ENCODE data around the gene ID3. TPM values are rescaled to one million over a fixed set of nuclear protein-coding genes. Genes with fewer than 3 reads are reported as not detected.
A peak's percentile ranks its signal among the peaks of the same experiment; 100 is the strongest.

The ID3 gene
- total and polyA plus RNA-seq, 4 donors = 349 to 603 (median 379) TPM

GRCh38 chr1:23578997-23579363, 19.7 kb upstream of the ID3 start:
- peak overlapping the region; percentile 73 to 94 for H3K27ac ChIP-seq (ENCODE audit: low read depth in 1 of 2, low read length in 2 of 2)
- H3K4me3 ChIP-seq (ENCODE audit: low read length in 2 of 2) = no peak overlapping the region
- DNase-seq (no peak), ATAC-seq (ENCODE audit: low FRiP score) (no peak)
- WGBS, 2 donors = 78 to 89% methylated on average over 6 of the region's 6 CpGs
- H3K36me3 ChIP-seq (ENCODE audit: control insufficient read depth in 1 of 2, insufficient read depth in 2 of 2, low read length in 1 of 2) = no peaks in the 10 kb centered on the region
- H3K27me3 ChIP-seq (ENCODE audit: control insufficient read depth in 1 of 2, insufficient read depth in 2 of 2, low read length in 1 of 2) = no peaks in the 10 kb centered on the region
- no peaks in the 10 kb centered on the region for H3K9me3 ChIP-seq (ENCODE audit: control insufficient read depth, low read length)
- intact Hi-C loops (cut with DNase I) = loop anchor here in 1 of 2 donors (5.0 kb wide), 1 partner anchor 53 kb away; no protein-coding TSS in a partner anchor
- peaks cover 2 to 15% of the 10 kb centered on the region in 2 donors for H3K4me1 ChIP-seq (ENCODE audit: control insufficient read depth in 1 of 2, insufficient read depth in 2 of 2, low read length in 2 of 2)

DNA sequence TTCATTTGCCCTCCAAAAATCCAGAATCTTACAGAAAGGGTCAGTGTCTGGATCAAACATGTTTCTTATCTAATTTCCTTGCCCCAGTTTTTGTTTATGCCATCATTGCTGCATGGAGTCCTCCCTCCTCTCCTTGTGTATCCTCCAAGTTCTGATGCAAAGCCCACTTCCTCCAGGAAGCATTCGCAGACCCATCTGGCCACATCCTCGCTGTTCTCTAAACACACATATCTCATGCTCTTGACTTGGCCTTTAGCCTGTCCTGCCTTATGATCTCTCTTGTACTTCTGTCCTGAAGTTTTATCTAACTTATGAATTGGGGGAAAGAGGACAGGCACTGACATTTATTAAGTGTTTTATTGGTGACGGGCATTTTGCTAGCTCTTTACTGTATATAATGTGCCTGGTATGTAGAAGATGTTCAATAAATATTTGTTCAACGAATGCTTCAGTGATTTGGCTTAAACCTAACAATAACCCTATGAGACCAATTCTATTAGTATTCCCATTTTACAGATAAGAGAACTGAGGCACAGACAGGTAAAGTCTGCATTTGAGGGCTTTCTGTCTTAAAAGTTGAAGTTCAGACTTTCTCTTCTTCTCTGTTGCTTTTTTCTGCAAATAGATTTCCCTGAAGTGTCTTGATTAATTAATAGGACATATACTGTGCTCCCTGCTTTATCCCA, 19.2 kb upstream of the ID3 start:
- no peaks in the 10 kb centered on the region for H3K36me3 ChIP-seq (ENCODE audit: control insufficient read depth in 1 of 2, insufficient read depth in 2 of 2, low read length in 1 of 2)
- 56% methylated on average over 4 of the region's 4 CpGs for WGBS, 2 donors
- DNase-seq = no peak
- peaks cover 2 to 15% of the 10 kb centered on the region in 2 donors for H3K4me1 ChIP-seq (ENCODE audit: control insufficient read depth in 1 of 2, insufficient read depth in 2 of 2, low read length in 2 of 2)
- ATAC-seq (ENCODE audit: low FRiP score) = no peak
- peak overlapping the region; percentile 94 for H3K27ac ChIP-seq (ENCODE audit: low read depth in 1 of 2, low read length in 2 of 2)
- no peak overlapping the region for H3K4me3 ChIP-seq (ENCODE audit: low read length in 2 of 2)
- intact Hi-C loops (cut with DNase I) = loop anchor here in 1 of 2 donors (5.0 kb wide), 1 partner anchor 54 kb away; no protein-coding TSS in a partner anchor
- H3K9me3 ChIP-seq (ENCODE audit: control insufficient read depth, low read length) = no peaks in the 10 kb centered on the region
- H3K27me3 ChIP-seq (ENCODE audit: control insufficient read depth in 1 of 2, insufficient read depth in 2 of 2, low read length in 1 of 2) = no peaks in the 10 kb centered on the region

- H3K4me1 ChIP-seq (ENCODE audit: control insufficient read depth in 1 of 2, insufficient read depth in 2 of 2, low read length in 2 of 2) = peaks cover 2 to 15% of the 10 kb centered on the region in 2 donors
These were observed 18.0 kb upstream of the ID3 start for GRCh38 chr1:23577056-23578004.

DNA sequence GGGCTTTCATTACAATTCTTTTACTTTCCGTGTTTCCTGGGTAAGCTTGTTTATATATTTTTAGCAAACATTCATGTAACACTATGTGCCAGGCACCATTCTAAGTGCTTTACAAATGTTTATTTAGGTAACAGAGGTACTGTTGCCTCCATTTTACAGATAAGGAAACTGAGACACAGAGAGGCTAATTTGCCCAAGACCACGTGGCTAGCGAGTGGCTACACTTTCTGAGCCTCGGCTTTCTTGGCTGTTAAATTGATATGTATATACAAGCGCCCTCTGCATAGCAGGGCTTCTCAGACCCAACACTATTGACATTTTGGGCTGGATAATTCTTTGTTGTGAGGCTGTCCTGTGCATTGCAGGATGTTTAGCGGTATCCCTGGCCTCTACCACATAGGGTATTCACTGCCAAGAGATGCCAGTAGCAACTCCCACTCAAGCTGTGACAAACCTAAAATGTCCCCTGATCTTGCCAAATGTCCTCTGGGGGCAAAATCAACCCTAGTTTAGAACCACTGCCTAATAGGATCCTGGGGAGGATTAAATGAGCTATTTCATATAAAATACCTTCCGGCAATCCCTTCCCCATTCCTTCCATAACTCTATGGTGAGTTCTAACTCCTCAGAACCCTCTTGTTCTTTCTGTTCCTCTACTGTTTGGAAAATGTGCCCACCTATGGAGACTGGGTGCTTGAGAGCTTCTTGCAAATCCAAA, 17.2 kb upstream of the ID3 start:
- Histone ChIP-seq H3K4me1 (ENCODE audit: control insufficient read depth in 1 of 2, insufficient read depth in 2 of 2, low read length in 2 of 2) (peaks cover 2 to 15% of the 10 kb centered on the region in 2 donors), H3K4me3 (ENCODE audit: low read length in 2 of 2) (peak overlapping the region in 1 of 2 donors; percentile 85), H3K27ac (ENCODE audit: low read depth in 1 of 2, low read length in 2 of 2) (peak overlapping the region; percentile 95 to 100), H3K27me3 (ENCODE audit: control insufficient read depth in 1 of 2, insufficient read depth in 2 of 2, low read length in 1 of 2) (no peaks in the 10 kb centered on the region), H3K9me3 (ENCODE audit: control insufficient read depth, low read length) (no peaks in the 10 kb centered on the region), H3K36me3 (ENCODE audit: control insufficient read depth in 1 of 2, insufficient read depth in 2 of 2, low read length in 1 of 2) (no peaks in the 10 kb centered on the region)
- WGBS, 2 donors = 11 to 14% methylated on average over 7 of the region's 7 CpGs
- intact Hi-C loops (cut with DNase I) = loop anchor here (1.0 to 5.0 kb wide), 3 partner anchors 14 to 56 kb away; partner anchors contain the start of gene ID3 (in 1 of the 2)
- DNase-seq (no peak), ATAC-seq (ENCODE audit: low FRiP score) (peak; percentile 9)

More at GRCh38 chr1:23577056-23578004, 18.0 kb upstream of the ID3 start:
- intact Hi-C loops (cut with DNase I) = loop anchor here (1.0 to 5.0 kb wide), 3 partner anchors 15 to 55 kb away; partner anchors contain the start of gene ID3 (in 1 of the 2)
- H3K4me3 ChIP-seq (ENCODE audit: low read length in 2 of 2) = peak overlapping the region in 1 of 2 donors; percentile 85
- no peaks in the 10 kb centered on the region for H3K9me3 ChIP-seq (ENCODE audit: control insufficient read depth, low read length)
- peak overlapping the region; percentile 95 to 100 for H3K27ac ChIP-seq (ENCODE audit: low read depth in 1 of 2, low read length in 2 of 2)
- no peaks in the 10 kb centered on the region for H3K36me3 ChIP-seq (ENCODE audit: control insufficient read depth in 1 of 2, insufficient read depth in 2 of 2, low read length in 1 of 2)
- H3K27me3 ChIP-seq (ENCODE audit: control insufficient read depth in 1 of 2, insufficient read depth in 2 of 2, low read length in 1 of 2) = no peaks in the 10 kb centered on the region
- WGBS, 2 donors = 1 to 2% methylated on average over 11 of the region's 11 CpGs
- ATAC-seq (ENCODE audit: low FRiP score) (peak; percentile 80), DNase-seq (peak in 1 of 2 donors; percentile 74)

GRCh38 chr1:23575226-23575810, 16.0 kb upstream of the ID3 start:
- ATAC-seq (ENCODE audit: low FRiP score) = no peak
- no peak for DNase-seq
- Histone ChIP-seq H3K27me3 (ENCODE audit: control insufficient read depth in 1 of 2, insufficient read depth in 2 of 2, low read length in 1 of 2) (no peaks in the 10 kb centered on the region), H3K9me3 (ENCODE audit: control insufficient read depth, low read length) (no peaks in the 10 kb centered on the region), H3K27ac (ENCODE audit: low read depth in 1 of 2, low read length in 2 of 2) (peak overlapping the region; percentile 71 to 95), H3K36me3 (ENCODE audit: control insufficient read depth in 1 of 2, insufficient read depth in 2 of 2, low read length in 1 of 2) (no peaks in the 10 kb centered on the region), H3K4me3 (ENCODE audit: low read length in 2 of 2) (no peak overlapping the region), H3K4me1 (ENCODE audit: control insufficient read depth in 1 of 2, insufficient read depth in 2 of 2, low read length in 2 of 2) (peaks cover 2 to 15% of the 10 kb centered on the region in 2 donors)
- intact Hi-C loops (cut with DNase I) = loop anchor here in 1 of 2 donors (5.0 kb wide), 1 partner anchor 57 kb away; no protein-coding TSS in a partner anchor
- 64 to 73% methylated on average over 5 of the region's 5 CpGs for WGBS, 2 donors

DNA sequence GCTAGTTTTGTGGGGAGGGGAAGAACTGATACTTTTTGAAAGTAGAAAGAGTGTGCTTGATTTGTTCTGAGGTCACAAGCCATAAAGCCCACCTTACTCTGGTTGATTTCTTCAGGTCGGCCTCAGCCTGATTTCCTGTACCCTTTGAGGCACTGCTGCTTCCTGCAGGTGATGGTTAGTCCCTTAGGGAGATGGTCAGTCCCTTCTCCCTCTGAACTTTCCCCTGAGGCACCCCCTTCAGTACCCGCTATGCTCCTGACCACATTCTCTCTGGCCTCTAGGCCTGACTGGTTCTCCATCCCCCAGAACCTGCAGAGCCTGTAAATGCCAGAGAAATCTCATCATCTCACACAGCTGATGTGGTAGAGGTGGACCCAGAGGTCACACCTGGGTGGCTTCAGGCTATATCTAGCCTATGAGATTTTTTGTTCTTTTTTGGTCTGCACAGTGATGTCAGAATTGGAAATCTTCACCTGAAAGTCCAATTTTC, 15.0 kb upstream of the ID3 start:
- peaks cover 2 to 15% of the 10 kb centered on the region in 2 donors for H3K4me1 ChIP-seq (ENCODE audit: control insufficient read depth in 1 of 2, insufficient read depth in 2 of 2, low read length in 2 of 2)
- H3K27ac ChIP-seq (ENCODE audit: low read depth in 1 of 2, low read length in 2 of 2) = peak overlapping the region; percentile 71 to 95
- H3K9me3 ChIP-seq (ENCODE audit: control insufficient read depth, low read length) = no peaks in the 10 kb centered on the region
- intact Hi-C loops (cut with DNase I) = no loop called here
- H3K4me3 ChIP-seq (ENCODE audit: low read length in 2 of 2) = no peak overlapping the region
- no peaks in the 10 kb centered on the region for H3K27me3 ChIP-seq (ENCODE audit: control insufficient read depth in 1 of 2, insufficient read depth in 2 of 2, low read length in 1 of 2)
- no peaks in the 10 kb centered on the region for H3K36me3 ChIP-seq (ENCODE audit: control insufficient read depth in 1 of 2, insufficient read depth in 2 of 2, low read length in 1 of 2)
- DNase-seq = no peak
- no peak for ATAC-seq (ENCODE audit: low FRiP score)
- 93 to 97% methylated on average over 2 of the region's 2 CpGs for WGBS, 2 donors

DNA sequence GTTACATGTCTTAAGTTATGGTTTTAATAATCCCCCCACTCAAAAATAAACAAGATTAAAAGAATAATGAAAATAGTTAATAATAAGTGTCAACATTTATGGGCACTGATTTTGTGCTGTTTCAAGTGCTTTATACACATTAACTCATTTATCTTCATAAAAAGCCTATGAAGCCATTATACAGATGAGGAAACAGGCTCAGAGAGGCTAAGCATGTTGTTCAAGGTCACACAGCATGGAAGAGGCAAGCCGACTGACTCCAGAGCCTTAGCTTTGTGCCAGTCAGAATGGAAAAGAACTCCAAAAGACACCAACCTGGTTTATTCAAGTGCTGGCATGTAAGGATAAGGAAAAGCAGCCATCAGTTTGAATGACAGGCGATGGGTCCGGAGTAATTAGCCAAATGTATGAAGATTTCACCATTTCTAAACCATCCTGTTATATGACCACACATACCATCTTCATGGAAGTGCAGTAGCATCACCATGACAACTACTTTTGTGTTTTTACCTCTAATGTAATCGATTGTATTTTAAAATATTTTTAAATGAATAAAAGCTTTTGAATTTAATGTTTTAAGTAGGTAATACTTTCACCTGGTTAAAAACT, 14.4 kb upstream of the ID3 start:
- Histone ChIP-seq H3K27ac (ENCODE audit: low read depth in 1 of 2, low read length in 2 of 2) (peak overlapping the region in 1 of 2 donors; percentile 17), H3K4me1 (ENCODE audit: control insufficient read depth in 1 of 2, insufficient read depth in 2 of 2, low read length in 2 of 2) (peaks cover 2 to 15% of the 10 kb centered on the region in 2 donors), H3K9me3 (ENCODE audit: control insufficient read depth, low read length) (no peaks in the 10 kb centered on the region), H3K27me3 (ENCODE audit: control insufficient read depth in 1 of 2, insufficient read depth in 2 of 2, low read length in 1 of 2) (no peaks in the 10 kb centered on the region), H3K36me3 (ENCODE audit: control insufficient read depth in 1 of 2, insufficient read depth in 2 of 2, low read length in 1 of 2) (no peaks in the 10 kb centered on the region), H3K4me3 (ENCODE audit: low read length in 2 of 2) (no peak overlapping the region)
- intact Hi-C loops (cut with DNase I) = no loop called here
- WGBS, 2 donors = 73 to 85% methylated on average over 4 of the region's 4 CpGs
- no peak for ATAC-seq (ENCODE audit: low FRiP score)
- DNase-seq = no peak

Measured in aorta (tissue), 5 donors.